ENCODE data around the gene ADAMTS20. TPM values are rescaled to one million over a fixed set of nuclear protein-coding genes. Genes with fewer than 3 reads are reported as not detected.
"Not testable (repeated sequence)": the region's sequence is repeated elsewhere in the genome, so short reads cannot be mapped to it uniquely, and the experiment has no call there.

Gene ADAMTS20
- total RNA-seq, 4 donors from 2014 or later = not detected

DNA sequence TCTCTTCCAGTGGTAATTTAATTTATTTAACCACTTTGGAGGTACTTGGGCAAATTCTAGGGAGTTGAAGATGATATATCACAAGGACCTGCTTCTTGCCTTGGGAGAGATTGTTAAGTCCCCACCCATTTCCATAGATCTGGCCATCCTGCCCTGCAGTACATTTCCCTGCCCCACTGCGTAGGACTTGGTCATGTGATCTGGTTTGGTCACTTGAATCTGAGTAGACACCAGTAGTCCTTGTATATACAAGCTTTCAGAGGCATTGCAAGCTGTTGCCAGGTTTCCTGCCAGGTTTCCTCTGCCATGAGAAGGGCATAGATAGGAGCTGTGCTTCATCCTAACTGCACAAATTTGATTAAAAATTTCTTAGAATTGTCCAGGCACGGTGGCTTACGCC lies 200.0 kb downstream of the ADAMTS20 start:
- no peak for DNase-seq (ENCODE audit: low spot score in 2 of 2)
- WGBS, 2 donors = 66 to 78% methylated on average over 3 of the region's 3 CpGs
- no peak for TF ChIP-seq POLR2A (IDR thresholded peaks at IDR 0.05)
- no peak for TF ChIP-seq CTCF (IDR thresholded peaks at IDR 0.05)
- intact Hi-C loops (cut with DNase I; ENCODE audit: low total_unique reads) = no loop called here
- no peak overlapping the region for H3K4me3 ChIP-seq (ENCODE audit: low read depth, poor library complexity, severe bottlenecking)

- H3K4me3 ChIP-seq (ENCODE audit: low read depth, poor library complexity, severe bottlenecking) = no peak overlapping the region
- intact Hi-C loops (cut with DNase I; ENCODE audit: low total_unique reads) = no loop called here
- 56 to 60% methylated on average over 2 of the region's 2 CpGs for WGBS, 2 donors
- TF ChIP-seq CTCF (IDR thresholded peaks at IDR 0.05) (no peak), POLR2A (IDR thresholded peaks at IDR 0.05) (no peak)
- DNase-seq (ENCODE audit: low spot score in 2 of 2) = no peak
These were observed 202.1 kb downstream of the ADAMTS20 start for GRCh38 chr12:43349863-43350262.

DNA sequence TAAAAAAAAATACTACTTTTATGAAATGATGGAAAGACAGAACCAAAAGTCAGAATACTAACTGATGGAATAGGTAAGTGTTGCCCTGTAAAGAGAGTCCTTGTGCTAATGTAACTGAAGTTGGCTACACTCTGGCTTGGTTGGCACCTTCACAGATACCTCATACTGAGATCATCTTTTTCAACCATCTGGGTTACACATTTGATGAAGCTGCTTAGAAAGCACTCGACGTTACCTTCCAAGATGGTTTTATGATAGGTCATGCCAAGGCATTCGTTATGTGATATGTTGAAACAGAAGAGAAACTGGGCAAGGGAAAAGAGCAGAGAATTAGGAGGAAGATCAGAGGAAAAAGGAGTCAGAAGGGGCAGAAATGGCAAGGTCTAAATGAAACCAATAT lies 203.8 kb downstream of the ADAMTS20 start:
- TF ChIP-seq CTCF (IDR thresholded peaks at IDR 0.05) = no peak
- no peak for TF ChIP-seq POLR2A (IDR thresholded peaks at IDR 0.05)
- DNase-seq (ENCODE audit: low spot score in 2 of 2) = no peak
- intact Hi-C loops (cut with DNase I; ENCODE audit: low total_unique reads) = no loop called here
- H3K4me3 ChIP-seq (ENCODE audit: low read depth, poor library complexity, severe bottlenecking) = no peak overlapping the region
- 31 to 50% methylated on average over 3 of the region's 3 CpGs for WGBS, 2 donors

DNA sequence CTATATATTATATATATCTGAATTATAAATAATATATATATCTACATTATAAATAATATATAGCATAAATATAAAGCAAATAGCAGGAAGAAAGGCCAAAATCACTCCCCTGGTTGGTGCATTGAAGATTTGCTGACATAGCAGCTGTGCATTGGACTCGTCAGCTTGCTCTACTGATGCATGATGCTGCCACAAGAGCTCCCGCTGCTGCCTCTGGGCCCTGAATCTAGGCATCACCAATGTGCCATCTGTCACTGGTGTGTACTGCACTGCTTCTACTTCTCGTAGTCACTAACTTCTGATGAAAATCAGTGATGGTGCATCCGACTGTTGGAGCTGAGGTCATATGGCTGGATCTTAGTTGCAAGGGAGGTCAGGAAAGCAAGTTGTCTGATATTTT lies 205.0 kb downstream of the ADAMTS20 start:
- intact Hi-C loops (cut with DNase I; ENCODE audit: low total_unique reads) = no loop called here
- WGBS, 2 donors = 79 to 80% methylated on average over 4 of the region's 4 CpGs
- no peak for DNase-seq (ENCODE audit: low spot score in 2 of 2)
- H3K4me3 ChIP-seq (ENCODE audit: low read depth, poor library complexity, severe bottlenecking) = no peak overlapping the region
- TF ChIP-seq CTCF (IDR thresholded peaks at IDR 0.05) (no peak), POLR2A (IDR thresholded peaks at IDR 0.05) (no peak)

GRCh38 chr12:43345023-43345422 lies 207.0 kb downstream of the ADAMTS20 start:
- TF ChIP-seq POLR2A (IDR thresholded peaks at IDR 0.05) (no peak), CTCF (IDR thresholded peaks at IDR 0.05) (no peak)
- no peak for DNase-seq (ENCODE audit: low spot score in 2 of 2)
- no peak overlapping the region for H3K4me3 ChIP-seq (ENCODE audit: low read depth, poor library complexity, severe bottlenecking)
- intact Hi-C loops (cut with DNase I; ENCODE audit: low total_unique reads) = no loop called here
- WGBS, 2 donors = 30 to 77% methylated on average over 1 of the region's 1 CpG

DNA sequence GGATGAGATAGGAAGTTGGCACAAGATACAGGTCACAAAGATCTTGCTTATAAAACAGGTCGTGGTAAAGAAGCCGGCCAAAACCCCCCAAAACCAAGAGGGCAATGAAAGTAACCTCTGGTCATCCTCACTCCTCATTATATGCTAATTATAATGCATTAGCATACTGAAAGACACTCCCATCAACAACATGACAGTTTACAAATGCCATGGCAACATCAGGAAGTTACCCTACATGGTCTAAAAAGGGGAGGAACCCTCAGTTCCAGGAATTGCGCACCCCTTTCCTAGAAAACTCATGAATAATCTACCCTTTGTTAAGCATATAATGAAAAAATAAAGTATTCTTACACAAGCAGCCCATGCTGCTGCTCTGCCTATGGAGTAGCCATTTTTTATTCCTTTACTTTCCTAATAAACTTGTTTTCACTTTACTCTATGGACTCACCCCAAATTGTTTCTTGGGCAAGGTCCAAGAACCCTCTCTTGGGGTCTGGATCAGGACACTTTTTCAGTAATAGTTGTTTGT lies 210.2 kb downstream of the ADAMTS20 start:
- WGBS, 2 donors = 71 to 80% methylated on average over 3 of the region's 3 CpGs
- DNase-seq (ENCODE audit: low spot score in 2 of 2); H3K4me3 ChIP-seq (ENCODE audit: low read depth, poor library complexity, severe bottlenecking); intact Hi-C loops (cut with DNase I; ENCODE audit: low total_unique reads): not testable (repeated sequence)
